Embryonic facial prominence (tissue), 1 donor: Measurements from ENCODE around the gene KRTAP5-1.
"Not testable (repeated sequence)": the region's sequence is repeated elsewhere in the genome, so short reads cannot be mapped to it uniquely, and the experiment has no call there.

Experiments
- DNase-seq: peaks from one replicate; pipeline ENCODE4 v3.0.0-alpha.2; 2016; ENCODE audit errors: extremely low spot score

Gene KRTAP5-1, protein sequence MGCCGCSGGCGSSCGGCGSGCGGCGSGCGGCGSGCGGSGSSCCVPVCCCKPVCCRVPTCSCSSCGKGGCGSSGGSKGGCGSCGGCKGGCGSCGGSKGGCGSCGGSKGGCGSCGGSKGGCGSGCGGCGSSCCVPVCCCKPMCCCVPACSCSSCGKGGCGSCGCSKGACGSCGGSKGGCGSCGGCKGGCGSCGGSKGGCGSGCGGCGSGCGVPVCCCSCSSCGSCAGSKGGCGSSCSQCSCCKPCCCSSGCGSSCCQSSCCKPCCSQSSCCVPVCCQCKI

GRCh38 chr11:1584661-1585370 lies at the start of gene KRTAP5-1:
KRTAP5-1 (minus strand) TSS chr11:1585283; CDS start chr11:1585249, 34 bp downstream.
- DNase-seq = not testable (repeated sequence)

GRCh38 chr11:1633864-1634263 lies 48.8 kb upstream of the KRTAP5-1 start:
- DNase-seq = no peak

DNA sequence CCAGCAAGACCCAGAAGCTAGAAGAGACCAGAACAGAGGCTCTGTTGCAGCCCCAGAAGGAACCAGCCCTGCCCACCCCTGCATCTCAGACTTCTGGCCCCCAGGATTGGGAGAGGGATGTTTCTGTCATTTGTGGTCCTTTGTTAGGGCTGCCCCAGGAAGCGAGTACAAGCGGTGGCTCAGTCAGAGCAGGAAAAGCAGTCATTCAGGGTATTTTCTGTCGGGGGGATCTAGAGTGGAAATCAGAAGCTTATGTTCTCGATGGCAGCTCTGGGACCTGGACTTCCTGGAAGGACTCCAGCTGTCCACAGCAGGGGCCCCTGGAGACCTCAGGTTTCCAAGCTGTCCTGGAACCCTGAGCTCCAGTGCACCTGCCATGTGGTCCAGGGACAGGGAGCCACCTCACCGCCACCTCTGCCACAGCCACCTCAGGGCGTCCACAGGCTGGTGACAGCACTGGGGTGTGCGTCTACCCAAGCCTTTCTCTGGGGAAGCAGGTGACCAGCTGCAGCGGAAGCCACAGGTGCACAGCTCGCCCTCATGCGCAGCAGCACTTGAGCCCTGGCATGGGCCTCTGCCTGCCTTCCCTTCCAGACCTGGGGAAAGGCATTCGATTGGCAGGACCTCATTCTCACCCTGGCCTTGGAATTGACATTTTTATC lies 47.1 kb upstream of the KRTAP5-1 start:
- no peak for DNase-seq

- no peak for DNase-seq
Measured at GRCh38 chr11:1631066-1631568, 46.0 kb upstream of the KRTAP5-1 start.

GRCh38 chr11:1630271-1630670 lies 45.2 kb upstream of the KRTAP5-1 start:
- no peak for DNase-seq

DNA sequence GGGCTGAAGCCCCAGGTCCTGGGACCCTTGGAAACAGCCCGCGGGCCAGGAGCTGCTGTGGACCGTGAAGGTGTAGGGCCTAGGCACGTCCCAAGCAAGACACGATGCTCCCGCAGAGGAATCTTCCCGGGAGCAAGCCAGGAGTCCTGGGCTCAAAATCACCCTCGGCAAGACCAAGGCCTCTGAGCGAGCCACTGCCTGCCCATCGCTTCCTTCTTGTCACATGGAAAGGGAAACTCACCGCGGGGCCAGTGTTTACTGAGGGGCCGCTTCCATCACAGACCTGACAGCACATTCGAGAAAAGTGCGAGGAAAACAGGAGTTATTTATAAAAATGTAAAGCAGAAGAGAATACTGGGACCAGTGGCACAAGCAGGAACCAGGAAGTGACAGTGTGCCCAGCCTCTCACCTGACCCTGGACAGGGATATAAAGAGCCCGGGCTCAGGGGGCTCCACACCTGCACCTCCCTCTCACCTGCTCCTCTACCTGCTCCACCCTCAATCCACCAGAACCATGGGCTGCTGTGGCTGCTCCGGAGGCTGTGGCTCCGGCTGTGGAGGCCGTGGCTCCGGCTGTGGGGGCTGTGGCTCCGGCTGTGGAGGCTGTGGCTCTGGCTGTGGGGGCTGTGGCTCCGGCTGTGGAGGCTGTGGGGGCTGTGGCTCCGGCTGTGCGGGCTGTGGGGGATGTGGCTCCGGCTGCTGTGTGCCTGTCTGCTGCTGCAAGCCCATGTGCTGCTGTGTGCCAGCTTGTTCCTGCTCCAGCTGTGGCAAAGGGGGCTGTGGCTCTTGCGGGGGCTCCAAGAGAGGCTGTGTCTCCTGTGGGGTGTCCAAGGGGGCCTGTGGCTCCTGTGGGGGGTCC lies 44.5 kb upstream of the KRTAP5-1 start, which contains the start of gene KRTAP5-5:
Gene KRTAP5-5, plus strand, starts transcription at position 450 of the 860 bp plus-strand sequence. Its CDS starts 66 bp downstream, at position 516.
- no peak for DNase-seq

DNA sequence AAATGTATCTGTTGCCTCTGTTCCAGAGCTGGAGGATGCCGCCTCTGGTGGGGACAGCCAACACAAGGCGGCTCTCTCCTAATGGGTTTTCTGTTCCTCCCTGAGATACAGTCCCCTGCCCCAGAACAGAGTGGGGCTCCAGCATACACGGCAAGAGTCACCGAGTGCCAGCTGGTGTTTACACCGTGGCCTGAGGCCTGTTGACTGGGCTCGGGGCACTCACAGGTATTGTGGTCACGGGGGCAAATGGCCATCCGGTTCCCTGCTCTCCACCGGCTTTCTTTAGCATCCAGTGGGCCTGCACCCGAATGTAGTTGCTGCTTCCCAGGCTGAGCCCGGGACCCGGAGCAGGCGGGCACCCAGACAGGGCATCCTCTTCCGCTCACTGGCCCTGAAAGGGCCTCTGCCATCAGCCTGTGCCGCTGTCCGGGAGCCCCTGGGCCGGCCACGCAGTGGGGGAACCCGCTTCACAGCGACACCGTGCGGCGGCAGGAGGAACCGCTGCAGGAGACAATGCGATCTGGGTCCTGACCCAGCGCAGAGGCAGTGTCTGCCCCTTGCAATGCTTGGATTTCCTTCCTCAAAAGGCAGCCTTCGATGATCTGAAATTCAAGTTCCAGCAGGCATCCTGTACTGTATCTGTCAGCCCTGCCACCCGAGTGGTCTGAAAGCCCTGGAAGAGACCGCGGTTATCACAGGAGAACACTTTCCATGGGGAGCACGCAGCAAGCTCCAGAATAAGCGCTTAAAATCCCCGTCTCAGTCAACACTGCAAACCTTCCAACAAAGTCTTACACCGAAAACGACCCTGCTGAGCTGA lies 43.6 kb upstream of the KRTAP5-1 start:
- DNase-seq = no peak

- DNase-seq = no peak
Measured at GRCh38 chr11:1625541-1625940, 40.5 kb upstream of the KRTAP5-1 start.

GRCh38 chr11:1624621-1625020 lies 39.5 kb upstream of the KRTAP5-1 start:
- DNase-seq = no peak

- no peak for DNase-seq
Measured at GRCh38 chr11:1623716-1624115, 38.6 kb upstream of the KRTAP5-1 start.

GRCh38 chr11:1622086-1622485 lies 37.0 kb upstream of the KRTAP5-1 start, which contains the start of gene KRTAP5-4:
KRTAP5-4 (minus strand) TSS chr11:1622138; CDS start chr11:1622093, 45 bp downstream.
- DNase-seq = no peak

DNA sequence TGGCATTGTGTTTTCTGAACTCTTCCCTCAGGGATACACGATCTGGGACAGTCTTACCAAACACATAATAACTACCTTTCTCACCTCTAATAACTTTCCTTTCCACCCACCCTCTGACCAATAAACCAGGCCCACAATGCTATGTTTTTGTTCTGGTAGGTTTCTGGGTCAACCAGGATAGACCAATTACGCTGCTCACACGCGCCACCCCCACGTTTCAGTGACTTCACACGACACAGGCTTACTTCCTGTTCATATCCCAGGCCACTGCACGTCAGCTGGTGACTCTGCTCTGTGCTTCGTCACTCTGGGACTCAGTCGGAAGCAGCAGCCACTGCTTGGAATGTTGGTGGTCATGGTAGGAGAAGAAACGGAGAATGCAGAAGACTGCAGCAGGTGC lies 34.4 kb upstream of the KRTAP5-1 start:
- DNase-seq = no peak

DNA sequence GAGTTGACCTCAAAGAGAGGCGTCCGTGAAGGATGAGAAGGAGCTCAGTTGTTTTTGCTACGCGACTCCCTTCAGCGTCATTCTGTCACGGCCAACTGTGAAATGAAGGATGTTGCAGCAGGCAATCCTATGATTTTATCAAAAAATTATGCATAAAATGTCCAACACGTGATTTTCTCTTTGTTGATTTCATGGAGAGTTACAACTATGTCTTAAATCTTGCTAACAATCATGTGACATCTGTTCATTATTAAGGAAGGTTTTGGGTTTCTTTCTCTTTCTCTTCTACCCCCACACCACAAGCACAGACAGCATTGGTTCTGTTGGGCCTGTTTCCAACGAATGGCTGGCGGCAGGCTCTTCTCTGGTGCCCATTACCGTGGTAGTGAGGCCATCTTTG lies 33.1 kb upstream of the KRTAP5-1 start:
- peak; percentile 47 for DNase-seq

DNA sequence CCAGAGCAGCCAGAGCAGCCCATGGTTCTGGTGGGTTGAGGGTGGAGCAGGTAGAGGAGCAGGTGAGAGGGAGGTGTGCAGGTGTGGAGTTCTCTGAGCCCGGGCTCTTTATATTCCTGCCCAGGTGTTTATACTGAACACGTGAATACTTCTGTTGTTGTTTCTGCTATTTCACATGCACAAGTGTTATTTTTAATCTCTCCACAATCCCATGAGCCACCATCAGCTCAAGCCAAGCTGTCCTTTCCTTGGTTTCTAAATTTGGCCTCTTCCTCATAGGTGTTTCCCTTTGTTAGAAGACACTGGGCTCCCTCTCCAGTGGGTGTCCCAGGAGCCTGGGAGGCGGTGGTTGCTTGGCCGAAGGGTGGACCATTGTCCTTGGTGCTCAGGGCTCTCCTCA lies 23.3 kb upstream of the KRTAP5-1 start, which contains the start of gene KRTAP5-3:
Gene KRTAP5-3, minus strand, starts transcription at position 101 of the 400 bp plus-strand sequence. Its CDS starts 78 bp downstream, at position 23.
- DNase-seq = no peak

DNA sequence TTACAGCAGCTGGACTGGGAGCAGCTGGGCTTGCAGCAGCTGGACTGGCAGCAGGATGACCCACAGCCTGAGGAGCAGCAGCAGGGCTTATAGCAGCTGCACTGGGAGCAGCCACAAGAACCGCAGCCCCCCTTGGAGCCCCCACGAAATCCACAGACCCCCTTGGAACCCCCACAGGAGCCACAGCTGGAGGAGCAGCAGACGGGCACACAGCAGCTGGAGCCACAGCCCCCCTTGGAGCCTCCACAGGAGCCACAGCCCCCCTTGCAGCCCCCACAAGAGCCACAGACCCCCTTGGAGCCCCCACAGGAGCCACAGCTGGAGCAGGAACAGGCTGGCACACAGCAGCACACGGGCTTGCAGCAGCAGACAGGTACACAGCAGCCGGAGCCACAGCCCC lies 22.8 kb upstream of the KRTAP5-1 start:
- DNase-seq = not testable (repeated sequence)

DNA sequence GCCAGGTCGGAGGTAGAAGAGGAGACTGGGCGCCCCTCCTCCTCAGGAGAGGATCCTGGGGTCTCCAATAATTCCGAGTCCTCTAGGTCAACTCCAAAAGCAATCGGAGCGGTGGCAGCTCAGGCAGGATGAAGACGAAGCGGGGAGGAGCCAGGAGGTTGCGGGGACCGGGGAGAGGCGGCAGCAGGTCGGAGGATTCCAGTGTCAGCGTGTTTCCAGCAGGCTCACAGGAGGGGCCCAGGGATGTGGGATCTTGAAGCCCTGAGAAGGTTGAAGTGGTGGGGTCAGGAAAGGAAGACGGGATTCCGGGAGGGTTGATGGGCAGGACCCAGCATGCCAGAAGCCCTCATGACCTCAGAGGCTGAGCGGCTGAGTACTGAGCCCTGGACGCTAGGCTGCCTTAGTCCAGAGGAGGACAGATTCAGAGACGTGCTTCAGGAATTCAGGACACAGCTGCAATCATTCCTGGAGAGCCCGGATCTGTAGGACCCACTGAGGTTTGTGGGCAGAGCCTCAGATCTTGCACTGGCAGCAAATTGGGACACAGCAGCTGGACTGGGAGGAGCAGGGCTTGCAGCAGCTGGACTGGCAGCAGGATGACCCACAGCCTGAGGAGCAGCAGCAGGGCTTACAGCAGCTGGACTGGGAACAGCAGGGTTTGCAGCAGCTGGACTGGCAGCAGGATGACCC lies 22.2 kb upstream of the KRTAP5-1 start:
- not testable (repeated sequence) for DNase-seq

DNA sequence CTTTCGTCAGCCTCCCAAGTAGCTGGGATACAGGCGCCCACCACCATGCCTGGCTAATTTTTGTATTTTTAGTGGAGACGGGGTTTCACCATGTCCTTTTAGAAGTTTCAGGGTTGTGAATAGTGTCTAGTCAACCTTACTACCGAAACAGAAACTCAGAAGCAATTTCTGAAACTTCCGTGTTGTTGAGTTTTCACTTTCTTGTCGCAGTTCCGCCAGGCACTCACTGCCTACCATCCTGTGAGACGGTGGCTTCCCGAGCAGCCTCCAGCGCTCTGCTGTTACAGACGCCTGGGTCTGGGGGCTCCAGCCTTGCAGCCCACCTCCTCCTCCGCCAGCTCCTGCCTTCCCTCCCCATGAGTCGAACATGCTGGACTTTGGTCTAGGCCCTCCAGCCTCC lies 20.8 kb upstream of the KRTAP5-1 start:
- not testable (repeated sequence) for DNase-seq

DNA sequence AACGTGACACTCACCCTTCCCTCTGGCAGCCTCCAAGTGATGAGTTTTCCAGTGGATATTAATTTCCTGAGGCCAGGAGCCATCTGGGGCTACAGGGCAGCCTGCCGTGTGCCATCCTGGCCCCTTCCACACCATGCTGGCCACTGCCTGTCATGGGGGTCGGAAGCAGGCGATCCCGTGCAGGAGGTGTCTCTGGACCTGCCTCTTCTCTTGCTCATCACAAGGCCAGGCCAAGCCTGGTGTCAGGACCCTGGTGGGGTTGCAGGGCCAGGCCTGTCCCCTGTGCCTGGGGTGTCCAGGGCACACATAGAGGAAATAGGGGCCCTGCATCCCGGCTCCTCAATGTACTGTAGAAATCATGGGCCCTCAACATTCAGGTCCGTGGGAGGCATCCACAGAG lies 19.6 kb upstream of the KRTAP5-1 start:
- no peak for DNase-seq

GRCh38 chr11:1604181-1604580 lies 19.1 kb upstream of the KRTAP5-1 start:
- DNase-seq = no peak

- DNase-seq = no peak
Measured at GRCh38 chr11:1603629-1604028, 18.5 kb upstream of the KRTAP5-1 start.
